ENCODE measurements around the gene UBE2E2.
A peak's percentile ranks its signal among the peaks of the same experiment; 100 is the strongest.

Gene UBE2E2

GRCh38 chr3:23198801-23199200, 4.3 kb upstream of the UBE2E2 start:
- peak; percentile 16 for DNase-seq

DNA sequence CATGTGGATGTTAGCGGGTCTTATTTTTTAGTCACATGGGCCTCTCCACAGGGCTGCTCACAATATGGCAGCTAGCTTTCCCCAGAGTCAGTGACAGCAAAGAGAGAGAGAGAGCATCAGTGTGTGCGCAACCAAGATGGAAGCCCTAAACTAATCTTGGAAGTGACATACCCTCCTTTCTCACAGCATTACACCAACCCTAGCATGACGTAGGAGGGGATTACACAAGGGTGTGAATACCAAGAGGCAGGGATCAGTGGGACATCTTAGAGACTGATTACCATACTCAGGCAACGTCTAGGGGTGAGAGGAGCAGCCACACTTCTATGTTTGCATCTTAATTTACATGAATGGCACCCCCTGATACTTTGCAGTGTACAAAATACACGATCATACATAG, 3.5 kb upstream of the UBE2E2 start:
- DNase-seq = no peak

GRCh38 chr3:23201154-23201838, 1.8 kb upstream of the UBE2E2 start:
- no peak for DNase-seq

GRCh38 chr3:23202203-23202920, 765 bp upstream of the UBE2E2 start:
- peak; percentile 18 for DNase-seq

GRCh38 chr3:23203708-23204330, 692 bp downstream of the UBE2E2 start:
- peak; percentile 35 for DNase-seq

GRCh38 chr3:23206366-23206765, 3.2 kb downstream of the UBE2E2 start:
- DNase-seq = no peak

DNA sequence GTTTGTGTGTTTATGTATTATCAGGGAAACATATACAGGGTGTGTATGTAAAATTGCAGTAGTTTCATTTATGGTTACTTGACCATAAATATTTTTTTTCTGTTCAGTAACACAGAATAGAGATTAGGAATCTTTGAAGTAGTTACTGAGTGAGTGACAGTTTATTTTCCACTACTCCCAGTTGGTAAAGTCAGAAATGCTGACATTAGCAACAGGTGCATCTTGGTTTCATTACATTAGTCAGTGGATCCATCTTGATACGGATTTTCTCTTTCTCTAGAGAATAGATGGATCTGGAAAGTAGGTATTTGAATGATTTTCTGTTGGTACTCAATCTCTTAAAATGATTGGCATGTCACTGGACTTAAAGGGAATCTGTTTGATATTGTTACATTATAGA, 6.0 kb downstream of the UBE2E2 start:
- no peak for DNase-seq

DNA sequence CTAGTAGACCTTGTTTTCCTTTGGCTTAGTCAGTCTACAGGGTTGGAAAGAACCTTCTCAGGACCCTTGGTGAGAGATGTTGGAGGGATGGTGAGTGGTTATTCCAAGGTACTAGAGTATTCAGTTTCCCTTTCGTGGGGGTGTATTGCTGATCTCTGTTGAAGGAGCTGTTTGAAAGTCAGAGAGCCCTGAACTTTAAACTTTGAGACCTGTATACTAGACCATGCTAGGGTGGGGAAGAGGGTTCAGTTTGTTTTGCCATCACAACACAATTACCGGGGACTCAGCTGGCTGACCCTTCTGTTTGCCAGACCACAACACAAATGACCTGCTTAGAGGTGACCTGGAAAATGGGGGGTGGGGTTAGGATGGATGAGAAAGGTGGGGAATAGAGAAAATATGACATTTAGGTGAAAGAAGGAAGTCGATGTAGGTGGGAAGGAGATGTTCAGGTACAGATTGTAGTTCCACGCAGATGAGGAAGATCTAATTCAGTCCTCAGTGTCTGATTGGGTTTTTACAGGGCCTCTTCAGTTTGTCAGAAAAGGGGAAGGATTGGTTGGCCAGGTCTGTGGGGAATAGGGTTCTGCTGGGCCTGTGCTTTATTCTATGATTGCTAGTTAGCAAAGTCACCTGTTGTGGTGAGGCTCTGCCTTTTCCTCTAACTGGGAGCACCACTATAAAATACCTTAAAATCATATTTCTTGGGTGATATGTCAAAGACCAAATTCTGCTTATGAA, 6.8 kb downstream of the UBE2E2 start:
- no peak for DNase-seq

GRCh38 chr3:23213813-23214212, 10.7 kb downstream of the UBE2E2 start:
- no peak for DNase-seq

GRCh38 chr3:23217872-23218554, 14.9 kb downstream of the UBE2E2 start:
- peak; percentile 13 for DNase-seq

DNA sequence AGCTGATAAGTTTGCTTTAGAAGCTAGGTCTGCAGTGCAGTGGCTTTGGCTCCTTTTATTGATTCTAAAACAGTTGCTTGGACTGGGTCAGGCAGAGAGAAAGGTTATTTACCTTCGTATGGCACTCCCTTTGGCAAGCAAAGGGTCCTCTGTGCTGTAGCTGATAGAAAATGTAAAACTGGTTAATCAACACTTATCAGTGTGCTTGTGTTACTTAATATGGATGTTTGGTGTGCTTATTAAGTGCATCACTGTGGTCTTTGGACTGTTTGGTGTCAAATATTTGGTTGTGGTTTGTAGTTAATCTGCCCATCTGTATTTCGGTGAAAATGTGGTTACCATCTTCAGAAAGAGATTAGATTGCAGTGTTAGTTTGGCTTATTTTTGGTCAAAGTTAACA, 16.0 kb downstream of the UBE2E2 start:
- DNase-seq = no peak

- no peak for DNase-seq
These were observed 16.4 kb downstream of the UBE2E2 start for GRCh38 chr3:23219552-23219951.

DNA sequence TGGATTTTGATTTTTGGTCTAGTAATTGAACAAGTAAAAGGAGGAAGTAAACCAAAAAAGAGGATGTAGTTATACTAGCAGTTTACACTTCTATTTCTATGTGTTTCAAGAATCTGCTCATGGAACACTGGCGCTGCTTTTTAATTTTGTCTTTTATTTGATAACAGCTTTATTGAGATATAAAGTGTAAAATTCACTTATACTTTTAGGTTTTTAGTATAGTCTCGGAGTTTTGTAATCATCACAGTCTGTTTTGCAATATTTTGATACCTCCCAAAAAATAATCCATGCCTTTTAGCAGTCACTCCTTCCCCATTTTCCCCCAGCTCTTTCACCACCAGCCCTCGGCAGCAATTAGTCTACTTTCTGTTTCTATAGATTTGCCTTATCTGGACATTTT, 18.0 kb downstream of the UBE2E2 start:
- no peak for DNase-seq

GRCh38 chr3:23232016-23232415, 28.9 kb downstream of the UBE2E2 start:
- peak; percentile 10 for DNase-seq

DNA sequence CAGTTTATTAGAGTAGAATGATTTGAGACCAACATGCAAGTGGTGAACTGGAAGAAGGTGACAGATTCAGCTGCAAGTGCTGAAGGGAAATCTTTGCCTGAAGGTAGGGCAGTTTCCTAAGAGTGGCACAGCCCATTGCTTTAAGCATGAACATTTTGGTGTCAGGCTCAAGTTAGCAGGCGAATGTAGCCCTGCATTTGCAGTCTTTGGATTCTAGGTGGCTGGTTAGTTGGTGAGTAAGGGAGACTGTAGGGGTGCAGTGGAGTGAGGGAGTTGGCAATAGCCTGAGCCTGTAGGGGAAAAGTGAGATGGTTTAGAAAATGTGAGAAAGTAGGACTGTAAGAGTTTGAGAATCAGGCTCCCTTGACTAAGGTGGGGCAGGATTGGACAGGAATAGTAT, 29.7 kb downstream of the UBE2E2 start:
- DNase-seq = no peak

GRCh38 chr3:23235264-23235663, 32.1 kb downstream of the UBE2E2 start:
- DNase-seq = no peak

- DNase-seq = no peak
These were observed 33.8 kb downstream of the UBE2E2 start for GRCh38 chr3:23236890-23237289.

- no peak for DNase-seq
These were observed 35.0 kb downstream of the UBE2E2 start for GRCh38 chr3:23238156-23238555.

DNA sequence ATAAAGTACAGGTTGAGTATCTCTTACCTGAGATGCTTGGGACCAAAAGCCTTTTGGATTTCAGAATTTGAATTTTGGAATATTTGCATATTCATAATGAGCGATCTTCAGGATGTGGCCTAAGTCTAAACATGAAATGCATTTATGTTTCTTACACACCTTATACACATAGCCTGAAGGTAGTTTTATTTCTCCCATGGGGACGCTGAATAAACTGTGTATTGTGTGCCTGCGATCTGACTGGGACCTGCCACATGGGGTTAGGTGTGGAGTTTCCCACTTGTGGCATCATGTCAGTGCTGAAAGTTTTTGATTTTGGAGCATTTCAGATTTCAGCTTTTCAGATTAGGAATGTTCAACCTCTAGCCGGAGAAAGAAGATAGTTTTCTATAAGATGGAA, 35.5 kb downstream of the UBE2E2 start:
- DNase-seq = no peak

DNA sequence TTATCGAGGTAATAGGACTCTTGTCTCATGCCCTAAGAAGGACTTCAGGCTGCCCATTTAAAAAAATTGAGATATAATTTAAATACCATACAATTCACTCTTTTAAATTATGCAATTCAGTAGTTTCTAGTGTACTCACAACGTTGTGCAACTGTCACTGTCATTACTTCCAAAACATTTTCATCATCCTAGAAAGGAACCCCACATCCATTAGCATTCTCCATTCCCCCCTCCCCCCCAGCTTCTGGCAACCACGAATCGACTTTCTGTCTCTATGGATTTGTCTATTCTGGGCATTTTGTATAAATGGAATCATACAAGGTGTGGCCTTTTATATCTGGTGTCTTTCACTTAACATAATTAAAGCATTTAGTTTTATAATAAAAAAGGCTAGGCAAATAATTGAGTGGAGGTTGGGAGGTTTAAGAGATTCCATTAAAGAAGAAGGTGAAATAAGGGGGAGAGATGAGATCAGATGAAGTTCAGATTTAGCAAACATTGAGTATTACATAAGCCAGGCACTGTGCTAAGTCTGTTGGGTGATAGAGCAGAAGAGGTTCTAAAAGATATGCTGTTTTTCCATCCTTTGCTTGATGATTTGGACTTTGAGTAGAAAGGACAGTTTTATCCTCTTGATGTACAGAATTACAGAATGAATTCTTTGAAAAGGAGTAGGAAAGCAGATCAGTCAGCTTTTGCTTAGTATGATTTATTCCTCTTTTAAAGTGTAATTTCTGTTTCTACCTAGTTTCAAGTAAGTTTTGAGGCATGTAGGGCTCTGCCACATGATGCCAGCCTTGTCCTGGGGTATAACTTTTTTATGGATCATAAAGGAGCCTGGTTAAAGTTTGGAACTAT, 36.3 kb downstream of the UBE2E2 start:
- DNase-seq = no peak

GRCh38 chr3:23240171-23240785, 37.2 kb downstream of the UBE2E2 start:
- no peak for DNase-seq
